H1 (cell line): Measurements from ENCODE around the gene LRRTM4.
"Not testable (repeated sequence)": the region's sequence is repeated elsewhere in the genome, so short reads cannot be mapped to it uniquely, and the experiment has no call there.

Experiments
- CHD2 ChIP-seq: IDR thresholded peaks from 2 replicates; pipeline ENCODE4 v1.6.1; 2012; ENCODE audit warnings: low read length, improper control_type of control experiment
- HDAC2 ChIP-seq, 2 experiments: fragments of 300-600 bp in 1 of 2; sonication (generic) in 1 of 2; IDR thresholded peaks; 2 replicates each; pipeline ENCODE4 v1.6.1; 2011 to 2012; ENCODE audit warnings: low read depth in 2 of 2, low read length in 2 of 2, mild to moderate bottlenecking in 2 of 2, moderate library complexity in 2 of 2, borderline replicate concordance in 1 of 2, inconsistent platforms in 1 of 2
- JUN ChIP-seq: IDR thresholded peaks from 2 replicates; pipeline ENCODE4 v1.6.1; 2011; ENCODE audit warnings: low read depth, mild to moderate bottlenecking, improper control_type of control experiment, low read length
- KDM5A ChIP-seq: fragments of 200-600 bp; IDR thresholded peaks from 2 replicates; pipeline ENCODE4 v1.7.1; 2012; ENCODE audit warnings: mild to moderate bottlenecking, low read length, inconsistent platforms, mixed read lengths
- MAFK ChIP-seq: IDR thresholded peaks from 2 replicates; pipeline ENCODE4 v1.6.1; 2012; ENCODE audit warnings: low read depth, mild to moderate bottlenecking, improper control_type of control experiment, low read length
- POLR2A ChIP-seq, 2 experiments: IDR thresholded peaks; 1 replicate in 1 of 2; 2 replicates in 1 of 2; pipeline ENCODE4 v1.6.1; 2011; ENCODE audit warnings: low read depth in 2 of 2, low read length in 2 of 2, mild to moderate bottlenecking in 2 of 2; ENCODE audit errors: control extremely low read depth in 1 of 2
- POLR2AphosphoS5 ChIP-seq: IDR thresholded peaks from 2 replicates; pipeline ENCODE4 v1.6.1; 2011; ENCODE audit warnings: low read depth, low read length
- TEAD4 ChIP-seq: IDR thresholded peaks from 2 replicates; pipeline ENCODE4 v1.6.1; 2012; ENCODE audit warnings: low read depth, low read length, inconsistent platforms, mixed read lengths
- YY1 ChIP-seq: IDR thresholded peaks from 2 replicates; pipeline ENCODE4 v1.6.1; 2011; ENCODE audit warnings: low read depth, mild to moderate bottlenecking, low read length
- TF ChIP-seq, protein P1 (sequence below), 3 experiments: IDR thresholded peaks; 1 replicate in 2 of 3; 2 replicates in 1 of 3; pipeline versions ENCODE4 v1.5.1 to v1.6.1; 2011; ENCODE audit warnings: low read length in 3 of 3, mild to moderate bottlenecking in 3 of 3, inconsistent platforms in 2 of 3, low read depth in 1 of 3, moderate library complexity in 1 of 3; ENCODE audit not compliant: insufficient read depth in 1 of 3; ENCODE audit errors: control extremely low read depth in 1 of 3
- TF ChIP-seq, protein P2 (sequence below): IDR thresholded peaks from 2 replicates; pipeline ENCODE4 v1.6.1; 2012; ENCODE audit warnings: inconsistent platforms

DNA sequence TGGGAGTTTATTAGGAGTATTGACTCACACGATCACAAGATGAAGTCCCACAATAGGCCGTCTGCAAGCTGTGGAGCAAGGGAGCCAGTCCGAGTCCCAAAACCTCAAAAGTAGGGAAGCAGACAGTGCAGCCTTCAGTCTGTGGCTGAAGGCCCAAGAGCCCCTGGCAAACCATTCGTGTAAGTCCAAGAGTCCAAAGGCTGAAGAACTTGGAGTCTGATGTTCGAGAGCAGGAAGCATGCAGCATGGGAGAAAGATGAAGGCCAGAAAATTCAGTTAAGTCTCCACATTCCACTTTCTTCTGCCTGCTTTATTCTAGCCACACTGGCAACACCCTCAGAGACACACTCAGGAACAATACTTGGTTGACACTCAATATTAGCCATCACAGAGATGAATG, 492.9 kb downstream of the LRRTM4 start:
- not testable (repeated sequence) for TF ChIP-seq HDAC2 (IDR thresholded peaks at IDR 0.05; ENCODE audit: borderline replicate concordance in 1 of 2, low read depth in 2 of 2, low read length in 2 of 2); JUN; POLR2AphosphoS5; POLR2A (IDR thresholded peaks at IDR 0.05; ENCODE audit: control extremely low read depth in 1 of 2, low read depth in 2 of 2, low read length in 2 of 2); MAFK; KDM5A; YY1; CHD2; TEAD4
- TF ChIP-seq, protein P1, sequence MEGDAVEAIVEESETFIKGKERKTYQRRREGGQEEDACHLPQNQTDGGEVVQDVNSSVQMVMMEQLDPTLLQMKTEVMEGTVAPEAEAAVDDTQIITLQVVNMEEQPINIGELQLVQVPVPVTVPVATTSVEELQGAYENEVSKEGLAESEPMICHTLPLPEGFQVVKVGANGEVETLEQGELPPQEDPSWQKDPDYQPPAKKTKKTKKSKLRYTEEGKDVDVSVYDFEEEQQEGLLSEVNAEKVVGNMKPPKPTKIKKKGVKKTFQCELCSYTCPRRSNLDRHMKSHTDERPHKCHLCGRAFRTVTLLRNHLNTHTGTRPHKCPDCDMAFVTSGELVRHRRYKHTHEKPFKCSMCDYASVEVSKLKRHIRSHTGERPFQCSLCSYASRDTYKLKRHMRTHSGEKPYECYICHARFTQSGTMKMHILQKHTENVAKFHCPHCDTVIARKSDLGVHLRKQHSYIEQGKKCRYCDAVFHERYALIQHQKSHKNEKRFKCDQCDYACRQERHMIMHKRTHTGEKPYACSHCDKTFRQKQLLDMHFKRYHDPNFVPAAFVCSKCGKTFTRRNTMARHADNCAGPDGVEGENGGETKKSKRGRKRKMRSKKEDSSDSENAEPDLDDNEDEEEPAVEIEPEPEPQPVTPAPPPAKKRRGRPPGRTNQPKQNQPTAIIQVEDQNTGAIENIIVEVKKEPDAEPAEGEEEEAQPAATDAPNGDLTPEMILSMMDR (IDR thresholded peaks at IDR 0.05; ENCODE audit: control extremely low read depth in 1 of 3, insufficient read depth in 1 of 3, low read depth in 1 of 3, low read length in 3 of 3) = not testable (repeated sequence)
- TF ChIP-seq, protein P2, sequence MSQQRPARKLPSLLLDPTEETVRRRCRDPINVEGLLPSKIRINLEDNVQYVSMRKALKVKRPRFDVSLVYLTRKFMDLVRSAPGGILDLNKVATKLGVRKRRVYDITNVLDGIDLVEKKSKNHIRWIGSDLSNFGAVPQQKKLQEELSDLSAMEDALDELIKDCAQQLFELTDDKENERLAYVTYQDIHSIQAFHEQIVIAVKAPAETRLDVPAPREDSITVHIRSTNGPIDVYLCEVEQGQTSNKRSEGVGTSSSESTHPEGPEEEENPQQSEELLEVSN = not testable (repeated sequence)
